Colonic mucosa (tissue), 4 donors: ENCODE measurements around the gene GOLGA6L22. TPM values are rescaled to one million over a fixed set of nuclear protein-coding genes. Genes with fewer than 3 reads are reported as not detected.
"Not testable (repeated sequence)": the region's sequence is repeated elsewhere in the genome, so short reads cannot be mapped to it uniquely, and the experiment has no call there.

ENCODE experiments used
- DNase-seq: peaks from one replicate; pipeline ENCODE4 v3.0.0-alpha.2; 2020
- H3K27ac ChIP-seq: fragments of 200-600 bp; one replicate; pipeline ENCODE4 v1.8.0; 2021
- H3K27me3 ChIP-seq: fragments of 200-600 bp; one replicate; pipeline ENCODE4 v1.8.0; 2021
- H3K36me3 ChIP-seq: fragments of 200-600 bp; one replicate; pipeline ENCODE4 v1.8.0; 2021
- H3K4me1 ChIP-seq: fragments of 200-600 bp; one replicate; pipeline ENCODE4 v1.8.0; 2021; ENCODE audit warnings: mild to moderate bottlenecking
- H3K4me3 ChIP-seq: fragments of 200-600 bp; one replicate; pipeline ENCODE4 v1.8.0; 2021
- H3K9ac ChIP-seq, 2 donors: one replicate each; pipeline ENCODE4 v1.7.0; 2013; ENCODE audit warnings: control low read depth in 2 of 2, low read depth in 2 of 2, low read length in 2 of 2
- H3K9me3 ChIP-seq: fragments of 200-600 bp; one replicate; pipeline ENCODE4 v1.8.0; 2021
- intact Hi-C: fragments of 100-400 bp; cut with DNase I; formaldehyde crosslinking; loops from one replicate; pipeline ENCODE4 v1.14.1; 2022
- total RNA-seq, 2 donors: library from RNA; stranded (reverse); fragmentation: NEBNext Ultra II Directional in 1 of 2; extraction: Animal tissue kit (Norgen Biotek cat#: 25700) in 1 of 2; gene quantifications; one replicate each; pipeline ENCODE4 v1.2.1, GENCODE V29; 2021
- donor health status: healthy.
- donor health status: DM: no; HTN: no; CAD: no.
- donor health status: DM: no; HTN: no; CAD: no.

GOLGA6L22 gene
- total RNA-seq, 2 donors from 2014 or later: not detected

DNA sequence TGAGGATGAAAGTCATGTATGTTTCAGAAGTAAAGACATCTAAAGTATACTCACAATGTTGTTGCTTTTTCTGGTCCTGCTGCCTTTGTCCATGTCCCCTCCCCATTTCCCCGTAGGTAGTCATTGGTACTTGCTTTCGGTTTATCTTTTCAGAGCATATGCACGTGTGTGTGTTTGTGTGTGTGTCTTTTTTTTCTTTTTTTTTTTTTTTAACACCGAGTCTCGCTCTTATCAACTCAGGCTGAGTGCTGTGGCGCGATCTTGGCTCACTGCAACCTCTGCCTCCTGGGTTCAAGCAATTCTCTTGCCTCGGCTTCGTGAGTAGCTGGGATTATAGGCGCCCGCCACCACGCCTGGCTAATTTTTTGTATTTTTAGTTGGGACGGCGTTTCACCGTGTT lies 57.4 kb downstream of the GOLGA6L22 start:
- DNase-seq, H3K9me3 ChIP-seq, H3K4me1 ChIP-seq, H3K9ac ChIP-seq, H3K4me3 ChIP-seq, H3K36me3 ChIP-seq, H3K27me3 ChIP-seq, intact Hi-C loops, H3K27ac ChIP-seq: not testable (repeated sequence)
